Osteocyte (in vitro differentiated cells): ENCODE measurements around the gene SESN2. TPM values are rescaled to one million over a fixed set of nuclear protein-coding genes. Genes with fewer than 3 reads are reported as not detected.
A peak's percentile ranks its signal among the peaks of the same experiment; 100 is the strongest.

ENCODE experiments used
- DNase-seq: peaks from one replicate; pipeline ENCODE4 v3.0.0; 2021; ENCODE audit warnings: mixed read lengths; ENCODE audit not compliant: unreplicated experiment; ENCODE audit errors: extremely low spot score
- H3K27ac Mint-ChIP-seq: one replicate; pipeline ENCODE4 v1.8.0; 2021; ENCODE audit warnings: mild to moderate bottlenecking, mixed read lengths; ENCODE audit not compliant: unreplicated experiment
- H3K27me3 Mint-ChIP-seq: one replicate; pipeline ENCODE4 v1.8.0; 2021; ENCODE audit warnings: mixed read lengths; ENCODE audit not compliant: unreplicated experiment
- H3K36me3 Mint-ChIP-seq: one replicate; pipeline ENCODE4 v1.8.0; 2021; ENCODE audit warnings: mixed read lengths; ENCODE audit not compliant: unreplicated experiment
- H3K4me1 Mint-ChIP-seq: one replicate; pipeline ENCODE4 v1.8.0; 2021; ENCODE audit warnings: mixed read lengths; ENCODE audit not compliant: unreplicated experiment
- H3K4me3 Mint-ChIP-seq: one replicate; pipeline ENCODE4 v1.8.0; 2021; ENCODE audit warnings: mild to moderate bottlenecking, moderate library complexity, mixed read lengths; ENCODE audit not compliant: unreplicated experiment
- H3K9me3 Mint-ChIP-seq: one replicate; pipeline ENCODE4 v1.8.0; 2021; ENCODE audit warnings: mixed read lengths; ENCODE audit not compliant: unreplicated experiment
- total RNA-seq: library from RNA; stranded (reverse); gene quantifications from 2 replicates; pipeline ENCODE4 v1.2.1, GENCODE V29; 2021
- TF ChIP-seq, protein P1 (sequence below): fragments of 200-600 bp; sonication (generic); IDR thresholded peaks from 2 replicates; pipeline ENCODE4 v1.5.0; 2021; ENCODE audit warnings: antibody characterized with exemption, mild to moderate bottlenecking, moderate library complexity

Gene SESN2
- total RNA-seq, 1 donor from 2014 or later: 32.1 TPM

DNA sequence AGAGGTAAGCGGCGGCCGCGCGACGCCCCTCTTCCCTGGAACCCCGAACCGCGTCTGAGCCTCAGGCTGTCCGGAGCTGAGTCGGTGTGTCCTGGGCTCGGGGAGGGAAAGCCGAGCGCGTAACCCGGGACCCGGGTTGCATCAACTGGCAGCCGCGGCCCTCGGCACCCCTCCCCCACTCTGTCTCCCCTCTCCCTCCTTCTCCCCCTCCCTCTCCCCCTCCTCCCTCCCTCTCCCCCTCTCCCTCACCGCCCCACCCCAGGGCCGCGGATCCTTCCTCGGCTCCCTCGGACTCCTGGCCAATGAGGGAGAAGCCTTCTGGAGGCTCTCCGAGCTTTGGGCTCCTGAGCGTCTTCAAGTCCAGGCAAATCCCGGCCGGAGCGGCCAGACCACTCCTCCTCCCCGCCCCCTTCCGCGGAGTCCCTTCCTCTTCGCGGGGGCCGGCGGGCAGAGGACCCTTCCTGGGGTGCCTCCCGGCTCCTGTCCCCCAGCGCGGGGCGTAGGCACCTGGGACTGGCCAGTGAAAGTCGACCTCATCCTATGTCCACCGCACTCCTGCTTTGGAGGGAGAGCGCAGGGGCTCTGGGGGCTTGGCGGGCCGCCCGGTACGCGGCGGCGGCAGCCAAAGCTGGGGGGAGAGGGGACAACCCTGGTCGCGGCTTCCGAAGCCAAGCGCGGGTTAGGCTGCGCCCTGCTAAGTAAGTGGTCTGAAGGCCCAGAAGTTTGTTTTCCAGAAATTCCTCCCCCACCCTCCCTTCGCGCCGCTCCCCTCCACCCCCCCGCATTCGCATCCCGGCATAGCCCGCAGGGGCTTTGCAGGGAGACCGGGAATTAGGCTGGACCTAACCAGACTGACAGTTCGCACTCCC is 850 bp downstream of the SESN2 start:
- H3K27me3 Mint-ChIP-seq: peaks cover 4% of the 10 kb centered on the region
- no peaks in the 10 kb centered on the region for H3K36me3 Mint-ChIP-seq
- peak overlapping the region; percentile 88 for H3K27ac Mint-ChIP-seq
- DNase-seq: peak; percentile 92
- TF ChIP-seq, protein P1, sequence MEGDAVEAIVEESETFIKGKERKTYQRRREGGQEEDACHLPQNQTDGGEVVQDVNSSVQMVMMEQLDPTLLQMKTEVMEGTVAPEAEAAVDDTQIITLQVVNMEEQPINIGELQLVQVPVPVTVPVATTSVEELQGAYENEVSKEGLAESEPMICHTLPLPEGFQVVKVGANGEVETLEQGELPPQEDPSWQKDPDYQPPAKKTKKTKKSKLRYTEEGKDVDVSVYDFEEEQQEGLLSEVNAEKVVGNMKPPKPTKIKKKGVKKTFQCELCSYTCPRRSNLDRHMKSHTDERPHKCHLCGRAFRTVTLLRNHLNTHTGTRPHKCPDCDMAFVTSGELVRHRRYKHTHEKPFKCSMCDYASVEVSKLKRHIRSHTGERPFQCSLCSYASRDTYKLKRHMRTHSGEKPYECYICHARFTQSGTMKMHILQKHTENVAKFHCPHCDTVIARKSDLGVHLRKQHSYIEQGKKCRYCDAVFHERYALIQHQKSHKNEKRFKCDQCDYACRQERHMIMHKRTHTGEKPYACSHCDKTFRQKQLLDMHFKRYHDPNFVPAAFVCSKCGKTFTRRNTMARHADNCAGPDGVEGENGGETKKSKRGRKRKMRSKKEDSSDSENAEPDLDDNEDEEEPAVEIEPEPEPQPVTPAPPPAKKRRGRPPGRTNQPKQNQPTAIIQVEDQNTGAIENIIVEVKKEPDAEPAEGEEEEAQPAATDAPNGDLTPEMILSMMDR: no peak
- H3K4me1 Mint-ChIP-seq: peaks cover 46% of the 10 kb centered on the region
- peak overlapping the region; percentile 76 for H3K4me3 Mint-ChIP-seq
- H3K9me3 Mint-ChIP-seq: no peaks in the 10 kb centered on the region

DNA sequence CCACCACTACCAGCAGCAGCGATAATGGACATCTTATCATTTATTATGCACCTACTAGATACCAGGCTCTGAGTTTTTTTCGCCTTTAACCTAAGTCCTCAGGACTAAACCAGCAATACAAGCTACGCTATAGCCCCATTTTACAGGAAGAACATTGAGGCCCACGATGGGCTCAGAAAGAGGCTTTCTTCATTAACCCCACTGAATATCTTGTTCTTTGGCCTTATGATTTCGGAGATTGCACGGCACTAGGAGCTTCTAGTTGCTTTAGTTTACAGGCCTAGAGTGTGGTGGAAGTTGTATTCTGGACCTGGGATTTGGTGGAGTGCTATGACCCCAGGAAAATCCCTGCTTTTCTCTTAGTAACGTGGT is 1.5 kb downstream of the SESN2 start:
- Mint-ChIP-seq H3K4me1 (peaks cover 48% of the 10 kb centered on the region), H3K36me3 (no peaks in the 10 kb centered on the region), H3K27ac (peak overlapping the region; percentile 28), H3K9me3 (no peaks in the 10 kb centered on the region), H3K27me3 (peaks cover 4% of the 10 kb centered on the region), H3K4me3 (peak overlapping the region; percentile 76)
- no peak for DNase-seq
- TF ChIP-seq, protein P1: no peak

- Mint-ChIP-seq H3K4me1 (peaks cover 55% of the 10 kb centered on the region), H3K9me3 (no peaks in the 10 kb centered on the region), H3K27me3 (no peaks in the 10 kb centered on the region), H3K27ac (no peak overlapping the region), H3K36me3 (no peaks in the 10 kb centered on the region), H3K4me3 (no peak overlapping the region)
- no peak for DNase-seq
- TF ChIP-seq, protein P1: no peak
These were observed 5.6 kb downstream of the SESN2 start for GRCh38 chr1:28264897-28265296.

GRCh38 chr1:28265577-28265976 is 6.3 kb downstream of the SESN2 start:
- Mint-ChIP-seq H3K27ac (no peak overlapping the region), H3K36me3 (peaks cover 3% of the 10 kb centered on the region), H3K27me3 (no peaks in the 10 kb centered on the region), H3K9me3 (no peaks in the 10 kb centered on the region), H3K4me1 (peaks cover 55% of the 10 kb centered on the region), H3K4me3 (no peak overlapping the region)
- TF ChIP-seq, protein P1: no peak
- no peak for DNase-seq

DNA sequence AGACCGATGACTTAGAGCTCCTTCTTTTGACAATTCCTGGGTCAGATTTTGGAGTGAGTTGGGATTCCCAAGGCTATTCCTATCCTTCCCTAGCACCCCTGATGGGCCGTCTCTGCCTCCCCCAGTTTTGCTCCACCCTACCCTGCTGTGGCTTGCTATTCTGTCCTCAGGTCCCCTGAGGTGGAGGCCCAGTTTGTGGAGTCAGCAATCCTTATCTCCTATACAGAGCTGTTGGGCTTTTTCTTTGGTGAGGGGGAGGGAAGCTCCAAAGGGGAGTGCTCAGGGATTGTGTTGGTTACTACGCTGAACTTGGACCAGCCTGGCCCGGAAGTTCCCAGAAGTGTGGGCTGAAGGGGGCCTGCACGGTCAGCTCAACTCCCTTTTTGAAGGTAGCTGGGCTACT is 7.6 kb downstream of the SESN2 start:
- Mint-ChIP-seq H3K4me3 (no peak overlapping the region), H3K27me3 (no peaks in the 10 kb centered on the region), H3K36me3 (peaks cover 7% of the 10 kb centered on the region), H3K9me3 (no peaks in the 10 kb centered on the region), H3K4me1 (peaks cover 42% of the 10 kb centered on the region), H3K27ac (no peak overlapping the region)
- DNase-seq: no peak
- TF ChIP-seq, protein P1: no peak
